Neural progenitor cell (in vitro differentiated cells): ENCODE results near the gene CD1E.

Experiments used
- CTCF ChIP-seq: fragments of 200-600 bp; sonication (generic); IDR thresholded peaks from 2 replicates; pipeline ENCODE4 v1.5.1; 2017; ENCODE audit warnings: antibody characterized with exemption, mild to moderate bottlenecking
- EZH2 ChIP-seq: fragments of 200-600 bp; sonication (generic); IDR thresholded peaks from 2 replicates; pipeline ENCODE4 v1.6.1; 2017; ENCODE audit warnings: antibody characterized with exemption, mild to moderate bottlenecking, moderate library complexity

- TF ChIP-seq CTCF (no peak), EZH2 (no peak)
Measured at GRCh38 chr1:158393476-158393875, 39.8 kb downstream of the CD1E start.
